ENCODE measurements around the gene CPHXL2. TPM values are rescaled to one million over a fixed set of nuclear protein-coding genes. Genes with fewer than 3 reads are reported as not detected.

The CPHXL2 gene
- polyA plus RNA-seq (2012; ENCODE audit: insufficient read depth, insufficient read length), result not detected

DNA sequence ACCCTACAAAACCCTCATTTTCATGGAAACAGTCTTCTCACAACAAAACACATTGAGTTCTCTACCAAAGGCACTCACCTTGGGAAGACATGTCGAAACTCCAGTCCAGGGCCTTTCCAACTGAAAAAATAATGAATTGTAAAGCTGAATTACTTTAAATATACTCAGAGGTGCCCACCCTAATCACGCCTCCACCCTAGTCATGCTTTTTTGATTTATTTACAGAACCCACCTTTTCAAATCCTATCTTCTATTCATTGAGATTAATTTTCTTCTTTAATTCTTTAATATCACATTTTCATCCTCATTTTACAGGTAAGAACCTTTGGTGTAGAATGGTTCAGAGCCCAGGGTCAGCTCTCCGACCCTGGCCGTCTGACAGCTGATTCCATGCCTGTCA lies at the start of gene CPHXL2:
CPHXL2 (minus strand) TSS at position 101 of the 400 bp plus-strand sequence; CDS start at position 91, 10 bp downstream.
- DNase-seq (ENCODE audit: low read depth, low spot score), result no peak
- H3K4me3 ChIP-seq (ENCODE audit: low read length), result no peak within 1 kb of the TSS

DNA sequence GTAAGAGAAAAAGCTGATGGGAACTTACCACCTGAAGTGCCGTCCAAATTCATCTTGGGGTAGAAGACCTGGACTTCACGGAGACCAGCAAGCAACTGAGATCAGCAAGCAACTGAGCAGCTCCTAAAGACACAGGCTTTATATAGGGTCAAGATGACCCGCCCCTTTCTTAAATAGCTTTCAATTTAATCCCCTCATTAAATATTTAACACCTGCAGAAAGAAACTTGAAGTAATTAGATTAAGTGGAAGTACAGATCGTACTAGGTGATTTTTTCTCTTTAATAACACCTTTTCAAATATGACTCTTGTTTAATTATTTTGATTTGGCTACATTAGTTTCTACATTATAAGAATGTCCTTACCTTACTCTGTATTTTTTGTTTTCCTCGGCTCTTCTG lies 49.6 kb upstream of the CPHXL2 start, which contains the start of gene CPHXL:
CPHXL (minus strand) TSS at position 101 of the 400 bp plus-strand sequence; CDS start at position 53, 48 bp downstream.
- DNase-seq (ENCODE audit: low read depth, low spot score), result no peak
- H3K4me3 ChIP-seq (ENCODE audit: low read length), result no peak within 1 kb of the TSS

DNA sequence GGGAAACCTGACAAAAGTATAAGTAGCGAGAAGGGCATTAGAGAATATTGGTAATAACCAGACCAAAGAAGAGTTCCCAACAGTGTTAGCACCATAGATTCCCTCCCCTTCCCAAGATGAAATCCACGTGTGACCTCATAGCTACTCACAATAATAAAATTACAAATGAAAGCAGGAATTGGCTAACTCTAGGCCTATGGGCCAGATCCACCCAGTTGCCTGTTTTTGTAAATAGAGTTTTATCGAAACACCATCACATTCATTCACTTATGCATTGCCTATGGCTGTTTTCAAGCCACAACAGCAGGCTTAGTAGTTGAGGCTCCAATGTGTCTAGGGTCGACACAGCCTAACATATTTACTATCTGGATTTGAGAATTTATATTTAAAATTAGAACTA lies 41.6 kb upstream of the CPHXL2 start:
- no peak overlapping the region for H3K4me3 ChIP-seq (ENCODE audit: low read length)
- no peak for DNase-seq (ENCODE audit: low read depth, low spot score)

DNA sequence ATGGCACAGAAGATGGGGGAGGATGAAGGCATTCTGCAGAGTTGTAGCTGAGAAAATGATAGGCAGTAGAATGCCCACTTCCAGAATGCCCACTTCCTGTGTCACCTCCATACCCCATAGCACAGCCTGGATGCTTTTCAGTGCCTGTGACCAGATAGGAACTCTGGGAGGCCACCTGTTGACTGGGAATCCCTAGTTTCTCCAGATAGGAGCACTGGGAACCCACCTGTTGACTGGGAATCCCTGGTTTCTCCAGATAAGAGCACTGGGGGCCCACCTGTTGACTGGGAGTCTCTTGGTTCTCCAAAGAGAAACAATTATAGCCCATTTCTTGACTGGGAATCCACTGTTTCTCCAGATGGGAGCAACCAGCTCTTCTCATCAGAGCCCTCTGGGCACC lies 37.9 kb upstream of the CPHXL2 start:
- no peak overlapping the region for H3K4me3 ChIP-seq (ENCODE audit: low read length)
- DNase-seq (ENCODE audit: low read depth, low spot score), result no peak

DNA sequence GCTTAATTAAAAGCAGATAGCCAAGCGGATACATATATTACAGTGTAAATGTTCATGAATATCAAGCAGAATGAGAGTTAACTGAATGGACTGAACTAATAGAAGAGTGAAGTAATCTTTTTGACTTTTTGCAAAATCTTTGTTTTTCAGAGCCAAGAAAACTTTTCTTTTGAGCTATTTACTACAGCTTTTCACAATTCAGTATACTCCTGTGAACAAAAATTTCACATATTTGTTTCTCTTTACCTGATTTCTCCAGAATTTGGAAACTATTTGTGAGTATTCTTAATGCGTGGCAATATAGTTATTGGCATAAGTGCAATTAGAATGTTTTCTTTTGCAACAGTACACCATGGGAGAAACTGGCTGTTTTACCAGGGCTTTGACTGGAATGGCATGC lies 33.5 kb upstream of the CPHXL2 start:
- H3K4me3 ChIP-seq (ENCODE audit: low read length), result no peak overlapping the region
- DNase-seq (ENCODE audit: low read depth, low spot score), result no peak

DNA sequence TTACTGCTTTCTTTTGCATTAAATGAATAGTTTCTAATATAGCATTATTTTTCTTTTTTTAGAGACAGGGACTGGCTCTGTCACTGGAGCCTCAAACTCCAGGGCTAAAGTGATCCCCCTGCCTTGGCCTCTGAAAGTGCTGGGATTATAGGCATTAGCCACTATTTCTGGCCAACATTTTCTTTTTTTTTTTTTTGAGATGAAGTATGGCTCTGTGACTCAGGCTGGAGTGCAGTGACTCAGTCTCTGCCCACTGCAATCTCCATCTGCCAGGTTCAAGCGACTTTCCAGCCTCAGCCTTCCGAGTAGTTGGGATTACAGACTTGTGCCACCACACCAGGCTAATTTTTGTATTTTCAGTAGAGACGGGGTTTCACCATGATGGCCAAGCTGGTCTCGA lies 26.5 kb upstream of the CPHXL2 start:
- no peak for DNase-seq (ENCODE audit: low read depth, low spot score)
- no peak overlapping the region for H3K4me3 ChIP-seq (ENCODE audit: low read length)

DNA sequence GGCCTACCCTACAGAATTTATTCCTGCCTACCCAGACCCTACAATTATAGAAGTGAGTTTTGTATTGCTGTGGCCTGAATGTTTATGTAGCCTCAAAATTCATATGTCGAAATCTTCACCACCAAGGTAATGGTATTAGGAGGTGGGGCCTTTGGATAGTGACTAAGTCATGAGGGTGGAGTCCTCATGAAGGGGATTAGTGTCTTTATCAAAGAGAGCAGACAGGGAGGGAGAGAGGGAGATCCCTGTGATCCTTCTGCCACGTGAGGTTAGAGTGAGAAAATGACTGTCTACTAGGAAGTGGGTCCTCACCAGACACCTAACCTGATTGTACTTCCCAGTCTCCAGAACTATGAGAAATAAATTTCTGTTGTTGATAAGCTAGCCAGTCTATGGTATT lies 25.4 kb upstream of the CPHXL2 start:
- DNase-seq (ENCODE audit: low read depth, low spot score), result no peak
- H3K4me3 ChIP-seq (ENCODE audit: low read length), result no peak overlapping the region

DNA sequence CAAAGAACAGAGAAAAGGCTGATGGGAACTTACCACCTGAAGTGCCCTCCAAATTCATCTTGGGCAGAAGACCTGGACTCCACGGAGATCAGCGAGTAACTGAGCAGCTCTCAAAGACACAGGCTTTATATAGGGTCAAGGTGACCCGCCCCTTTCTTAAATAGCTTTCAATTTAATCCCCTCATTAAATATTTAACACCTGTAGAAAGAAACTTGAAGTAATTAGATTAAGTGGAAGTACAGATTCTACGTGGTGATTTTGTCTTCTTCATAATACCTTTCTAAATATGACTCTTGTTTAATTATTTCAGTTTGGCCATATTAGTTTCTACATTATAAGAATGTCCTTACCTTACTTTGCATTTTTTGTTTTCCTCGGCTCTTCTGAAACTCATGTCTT lies 24.6 kb upstream of the CPHXL2 start, which contains the start of gene DUXB:
DUXB (minus strand) TSS at position 101 of the 400 bp plus-strand sequence; CDS start at position 58, 43 bp downstream.
- H3K4me3 ChIP-seq (ENCODE audit: low read length), result no peak within 1 kb of the TSS
- DNase-seq (ENCODE audit: low read depth, low spot score), result no peak

DNA sequence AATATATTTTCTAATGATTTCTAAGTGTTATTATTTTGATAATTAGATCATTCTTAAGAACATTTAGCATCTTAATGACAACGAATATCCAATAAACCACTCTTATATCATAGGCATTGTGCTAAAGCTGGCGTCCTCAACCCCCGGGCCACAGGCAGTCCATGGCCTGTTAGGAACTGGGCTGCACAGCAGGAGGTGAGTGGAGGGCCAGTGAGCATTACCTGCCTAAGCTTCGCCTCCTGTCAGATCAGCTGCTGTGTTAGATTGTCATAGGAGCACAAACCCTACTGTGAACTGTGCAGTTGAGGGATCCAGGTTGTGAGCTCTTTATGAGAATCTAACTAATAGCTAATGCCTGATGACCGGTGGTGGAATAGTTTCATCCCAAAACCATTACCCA lies 20.8 kb upstream of the CPHXL2 start:
- no peak for DNase-seq (ENCODE audit: low read depth, low spot score)
- H3K4me3 ChIP-seq (ENCODE audit: low read length), result no peak overlapping the region

DNA sequence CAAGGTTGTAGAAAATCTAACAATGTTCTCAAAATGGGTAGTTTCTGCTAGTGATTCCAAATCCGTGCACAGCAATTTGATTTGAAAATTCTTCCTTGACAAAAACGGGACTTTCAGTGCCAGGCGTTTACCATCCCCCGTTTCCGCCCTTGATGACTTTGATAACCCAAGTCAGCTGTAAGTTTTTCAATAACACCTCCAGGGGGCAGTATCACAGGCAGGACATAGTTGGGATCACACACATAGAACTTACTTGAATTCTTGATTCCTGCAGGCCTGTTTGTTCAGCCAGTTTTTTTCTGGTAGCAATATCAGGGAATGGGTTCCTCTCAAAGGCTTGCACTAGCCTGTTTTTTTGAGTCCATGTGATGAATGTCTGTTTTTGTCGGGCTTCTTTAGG lies 18.9 kb upstream of the CPHXL2 start:
- peak; percentile 35 for DNase-seq (ENCODE audit: low read depth, low spot score)
- H3K4me3 ChIP-seq (ENCODE audit: low read length), result no peak overlapping the region

DNA sequence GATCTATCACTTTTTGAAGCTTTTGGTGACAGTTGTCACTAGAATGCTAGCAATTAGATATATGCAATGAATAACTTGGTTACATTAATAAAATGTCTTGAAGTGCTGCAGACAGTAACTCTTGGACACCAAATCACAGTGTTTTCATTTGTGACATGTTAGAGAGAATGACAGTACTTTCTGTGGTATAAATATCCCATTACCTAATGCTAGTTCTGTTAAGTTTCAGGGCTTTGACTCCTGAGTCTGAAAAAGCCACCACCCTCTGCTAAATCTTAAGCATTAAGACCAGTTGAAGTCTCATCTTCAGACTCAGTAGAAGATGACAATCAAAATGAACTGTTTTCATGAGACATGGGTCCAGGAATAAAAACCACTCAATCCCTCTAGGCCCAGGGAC lies 10.6 kb upstream of the CPHXL2 start:
- no peak overlapping the region for H3K4me3 ChIP-seq (ENCODE audit: low read length)
- DNase-seq (ENCODE audit: low read depth, low spot score), result no peak

DNA sequence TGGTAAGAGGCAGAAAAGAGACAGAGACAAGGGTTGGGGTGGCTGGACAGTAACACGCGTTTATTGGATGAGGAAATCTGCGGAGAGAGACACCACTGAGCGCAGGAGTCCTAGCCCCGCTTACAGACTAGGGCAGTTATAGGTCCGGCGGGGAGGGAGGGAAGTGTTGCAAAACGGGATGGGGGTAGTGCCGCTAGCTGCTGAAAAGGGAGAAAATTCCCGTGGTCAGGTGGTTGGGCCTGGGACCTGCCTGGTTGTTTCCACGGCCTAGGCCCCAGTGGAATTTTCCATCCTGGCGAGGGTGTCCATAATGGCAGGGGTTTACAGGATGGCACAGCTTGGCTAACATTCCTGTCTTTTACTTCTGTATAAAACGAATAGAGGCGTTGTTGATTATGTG lies 5.5 kb upstream of the CPHXL2 start:
- no peak overlapping the region for H3K4me3 ChIP-seq (ENCODE audit: low read length)
- no peak for DNase-seq (ENCODE audit: low read depth, low spot score)

DNA sequence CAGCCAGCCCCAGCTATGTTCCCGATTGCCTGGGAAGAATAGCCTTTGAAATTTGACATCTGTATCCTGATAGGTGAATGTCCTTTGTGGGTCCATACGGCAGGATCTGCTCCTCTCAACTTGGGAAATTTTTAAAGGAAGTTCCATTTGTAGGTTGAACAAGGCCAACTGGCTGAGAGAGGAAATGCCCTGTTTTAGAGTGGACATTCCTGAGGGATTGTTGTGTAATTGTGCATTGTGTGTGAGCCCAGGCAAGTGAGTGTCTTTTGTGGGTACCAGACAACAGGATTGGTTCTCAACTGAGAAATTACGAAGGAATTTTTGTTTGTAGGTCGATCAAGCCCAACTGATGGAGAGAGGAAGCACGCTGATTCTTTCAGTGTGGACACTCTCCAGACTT lies 2.6 kb upstream of the CPHXL2 start:
- H3K4me3 ChIP-seq (ENCODE audit: low read length), result no peak overlapping the region
- no peak for DNase-seq (ENCODE audit: low read depth, low spot score)

DNA sequence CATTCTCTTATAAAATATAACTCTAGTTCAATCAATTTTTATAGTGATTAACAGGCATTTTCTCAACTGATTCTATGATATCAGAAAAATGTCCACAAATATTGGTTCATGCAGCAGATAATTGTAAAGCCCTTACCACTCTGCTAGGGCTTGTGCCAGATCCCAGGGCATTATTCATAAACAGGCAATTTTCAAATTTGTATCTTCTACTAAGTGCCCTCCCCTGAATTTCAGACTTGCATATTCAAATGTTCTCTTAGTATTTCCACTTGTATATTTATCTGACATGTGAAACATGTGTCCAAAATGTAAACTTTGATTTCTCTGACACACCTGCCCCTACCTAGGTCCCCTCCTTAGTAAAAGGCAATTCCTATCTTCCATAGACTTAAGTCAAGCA lies 9.3 kb downstream of the CPHXL2 start:
- DNase-seq (ENCODE audit: low read depth, low spot score), result no peak
- H3K4me3 ChIP-seq (ENCODE audit: low read length), result no peak overlapping the region

DNA sequence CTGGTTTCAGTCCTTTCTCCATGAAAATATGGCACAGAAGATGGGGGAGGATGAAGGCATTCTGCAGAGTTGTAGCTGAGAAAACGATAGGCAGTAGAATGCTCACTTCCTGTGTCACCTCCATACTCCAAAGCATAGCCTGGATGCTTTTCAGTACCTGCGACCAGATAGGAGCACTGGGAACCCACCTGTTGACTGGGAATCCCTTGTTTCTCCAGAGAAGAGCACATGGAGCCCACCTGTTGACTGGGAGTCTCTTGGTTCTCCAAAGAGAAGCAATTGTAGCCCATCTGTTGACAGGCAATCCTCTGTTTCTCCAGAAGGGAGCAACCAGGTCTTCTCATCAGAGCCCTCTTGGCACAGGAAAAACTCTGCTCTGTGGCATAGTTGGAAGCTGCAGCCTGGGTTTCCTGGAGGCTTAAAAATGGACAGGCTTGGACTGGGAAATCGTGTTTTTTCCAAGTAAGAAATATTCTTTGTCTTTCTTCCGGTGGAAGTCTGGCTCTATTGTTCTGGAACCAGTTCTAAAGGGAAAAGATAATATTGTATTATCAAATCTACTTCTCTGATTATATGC lies 16.0 kb downstream of the CPHXL2 start:
- no peak for DNase-seq (ENCODE audit: low read depth, low spot score)
- H3K4me3 ChIP-seq (ENCODE audit: low read length), result no peak overlapping the region

DNA sequence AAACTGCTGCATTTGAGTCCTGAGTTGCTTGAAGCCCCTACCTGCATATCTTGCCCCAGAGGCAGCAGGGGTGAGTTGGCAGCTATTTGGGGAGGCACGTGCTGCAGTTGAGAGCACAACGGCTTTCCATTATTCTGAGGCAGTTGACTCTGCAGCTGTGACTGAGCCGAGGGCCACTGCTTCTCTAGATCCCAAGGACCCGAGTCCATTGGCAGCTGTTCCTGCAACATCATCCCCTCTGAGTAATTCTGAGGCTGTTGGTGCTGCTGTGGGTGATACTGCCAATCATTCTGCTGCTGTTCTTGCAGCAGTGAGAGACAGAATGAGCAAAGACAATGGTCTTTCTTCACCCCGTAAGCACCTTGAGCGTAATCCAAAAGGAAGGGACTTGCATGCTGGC lies 16.5 kb downstream of the CPHXL2 start:
- H3K4me3 ChIP-seq (ENCODE audit: low read length), result no peak overlapping the region
- DNase-seq (ENCODE audit: low read depth, low spot score), result no peak

DNA sequence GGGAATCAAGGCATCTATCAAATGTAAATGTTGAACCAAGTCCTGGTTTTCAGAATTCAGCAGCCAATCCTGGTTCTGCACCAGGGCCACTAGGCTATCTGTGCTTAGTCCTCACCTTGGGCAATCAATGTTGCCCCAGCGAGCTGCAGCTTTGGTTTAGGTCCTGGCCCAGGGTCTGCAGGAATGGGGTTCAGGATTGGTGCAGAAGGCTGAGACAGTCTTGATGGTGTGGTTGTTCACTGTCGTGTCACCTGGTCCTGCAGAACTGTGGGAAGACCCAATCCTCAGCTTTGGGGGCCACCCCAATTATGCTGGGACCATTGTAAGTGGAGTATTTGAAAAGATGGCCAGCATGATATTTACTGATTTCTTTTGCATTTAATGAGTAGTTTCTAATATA lies 18.6 kb downstream of the CPHXL2 start:
- no peak overlapping the region for H3K4me3 ChIP-seq (ENCODE audit: low read length)
- DNase-seq (ENCODE audit: low read depth, low spot score), result no peak

DNA sequence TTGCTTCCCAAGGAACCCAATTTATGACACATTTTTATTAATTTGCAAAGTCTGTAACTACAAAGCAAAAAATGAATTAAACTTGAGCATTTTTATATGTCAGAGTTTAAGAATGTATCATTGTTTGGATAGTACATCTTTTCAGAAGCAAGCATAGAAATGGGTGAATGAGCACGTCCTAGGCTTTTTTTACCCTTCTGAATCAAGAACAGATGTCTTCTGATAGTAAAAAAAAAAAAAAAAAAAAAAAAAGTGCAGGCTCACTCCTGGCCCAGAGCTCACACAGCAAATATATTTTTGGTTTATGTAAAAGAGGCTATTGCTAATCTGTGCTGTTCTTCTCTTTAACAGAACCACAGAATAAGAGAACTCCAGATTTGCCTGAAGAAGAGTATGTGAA lies 22.9 kb downstream of the CPHXL2 start:
- DNase-seq (ENCODE audit: low read depth, low spot score), result no peak
- no peak overlapping the region for H3K4me3 ChIP-seq (ENCODE audit: low read length)

DNA sequence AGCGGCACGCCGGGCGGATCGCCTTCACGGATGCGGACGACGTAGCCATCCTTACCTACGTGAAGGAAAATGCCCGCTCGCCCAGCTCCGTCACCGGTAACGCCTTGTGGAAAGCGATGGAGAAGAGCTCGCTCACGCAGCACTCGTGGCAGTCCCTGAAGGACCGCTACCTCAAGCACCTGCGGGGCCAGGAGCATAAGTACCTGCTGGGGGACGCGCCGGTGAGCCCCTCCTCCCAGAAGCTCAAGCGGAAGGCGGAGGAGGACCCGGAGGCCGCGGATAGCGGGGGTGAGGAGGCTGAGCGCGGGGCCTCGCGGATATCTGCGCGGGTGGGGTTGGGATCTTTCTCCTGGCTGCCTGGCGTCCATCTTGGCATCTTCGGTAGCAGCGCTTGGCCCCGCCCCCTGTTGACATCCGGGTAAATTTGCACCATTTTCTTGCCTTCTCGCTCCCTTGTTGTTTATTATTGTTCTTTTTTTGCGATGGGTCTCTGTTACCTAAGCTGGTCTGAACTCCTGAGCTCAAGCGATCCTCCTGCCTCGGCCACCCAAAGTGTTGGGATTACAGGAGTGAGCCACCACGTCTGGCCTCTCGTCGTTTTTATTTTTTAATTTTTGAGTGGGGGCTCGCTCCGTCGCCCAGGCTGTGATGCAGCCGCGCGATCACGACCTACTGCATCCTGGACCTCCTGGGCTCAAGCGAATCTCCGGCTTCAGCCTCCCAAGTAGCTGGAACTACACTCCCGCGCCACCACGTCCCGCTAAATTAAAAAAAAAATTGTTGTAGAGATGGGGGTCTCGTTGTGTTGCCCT lies 28.3 kb downstream of the CPHXL2 start:
- peak overlapping the region; percentile 62 for H3K4me3 ChIP-seq (ENCODE audit: low read length)
- DNase-seq (ENCODE audit: low read depth, low spot score), result peak; percentile 74

DNA sequence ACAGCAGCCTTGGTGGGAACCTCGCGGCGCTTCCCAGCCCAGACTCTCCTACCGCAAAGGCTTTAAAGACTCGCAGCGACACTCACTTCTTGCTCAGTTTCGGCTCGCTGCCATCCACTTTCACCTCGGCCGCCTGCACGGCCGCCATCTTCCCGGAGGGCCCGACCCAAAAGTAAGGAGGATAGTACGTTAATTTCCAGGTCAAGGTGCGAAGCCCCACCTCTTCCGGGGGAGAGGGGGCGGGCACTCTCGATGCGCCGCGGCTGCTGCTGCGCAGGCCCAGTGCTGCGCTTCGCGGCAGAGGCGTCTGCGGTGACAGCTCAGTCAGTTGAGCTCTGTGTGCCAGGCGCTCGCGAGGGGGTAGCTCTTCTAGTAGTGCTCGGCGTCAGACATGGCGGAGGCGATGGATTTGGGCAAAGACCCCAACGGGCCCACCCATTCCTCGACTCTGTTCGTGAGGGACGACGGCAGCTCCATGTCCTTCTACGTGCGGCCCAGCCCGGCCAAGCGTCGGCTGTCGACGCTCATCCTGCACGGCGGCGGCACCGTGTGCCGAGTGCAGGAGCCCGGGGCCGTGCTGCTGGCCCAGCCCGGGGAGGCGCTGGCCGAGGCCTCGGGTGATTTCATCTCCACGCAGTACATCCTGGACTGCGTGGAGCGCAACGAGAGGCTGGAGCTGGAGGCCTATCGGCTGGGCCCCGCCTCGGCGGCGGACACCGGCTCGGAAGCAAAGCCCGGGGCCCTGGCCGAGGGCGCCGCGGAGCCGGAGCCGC lies 29.1 kb downstream of the CPHXL2 start, which contains the start of the genes KARS1 and TERF2IP:
KARS1 (minus strand) TSS at position 174 of the 773 bp plus-strand sequence; CDS start at position 148, 26 bp downstream.
TERF2IP (plus strand) TSS at position 282 of the 773 bp plus-strand sequence; CDS start at position 392, 110 bp downstream.
- DNase-seq (ENCODE audit: low read depth, low spot score), result peak; percentile 93
- peak within 1 kb of the TSS; percentile 62 for H3K4me3 ChIP-seq (ENCODE audit: low read length)
